ENCODE data around the gene GBE1.

The GBE1 gene

DNA sequence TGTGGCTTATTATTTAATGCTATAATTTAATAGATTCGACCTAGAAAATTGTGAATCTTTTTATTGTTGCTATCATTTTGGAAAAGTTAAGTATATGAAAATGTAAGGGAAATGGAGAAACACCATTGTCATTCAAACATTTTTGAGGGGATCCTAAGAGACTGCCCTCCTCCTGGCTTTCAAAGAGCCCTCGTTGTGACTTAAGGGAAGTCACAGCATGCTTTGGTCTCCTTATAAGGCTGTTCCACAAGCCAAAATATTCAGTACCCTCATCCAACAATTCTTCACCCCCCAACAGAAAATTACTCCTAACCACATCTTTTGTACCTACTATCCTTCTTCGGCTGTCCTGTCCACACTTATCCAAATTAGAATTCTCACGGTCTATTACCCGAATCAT, 140.2 kb downstream of the GBE1 start:
- no peak for DNase-seq (ENCODE audit: low read depth)

DNA sequence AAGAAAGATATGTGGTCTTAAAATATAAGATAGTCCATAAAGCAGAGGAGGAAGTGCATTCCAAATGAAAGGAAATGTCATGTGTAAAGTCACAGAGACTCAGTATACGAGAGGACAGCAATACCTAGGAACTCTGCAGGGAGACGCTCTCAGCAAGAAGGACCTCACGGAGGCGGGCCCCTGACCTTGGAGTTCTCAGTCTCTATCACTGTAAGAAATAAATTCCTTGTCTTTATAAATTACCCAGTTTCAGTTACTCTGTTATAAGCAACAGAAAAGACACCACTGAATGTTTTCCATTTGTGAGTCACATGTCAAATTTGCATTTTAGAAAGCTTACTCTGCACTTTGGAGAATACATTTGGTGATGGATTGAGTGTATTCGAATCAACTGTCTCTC, 140.6 kb downstream of the GBE1 start:
- DNase-seq (ENCODE audit: low read depth), result no peak

DNA sequence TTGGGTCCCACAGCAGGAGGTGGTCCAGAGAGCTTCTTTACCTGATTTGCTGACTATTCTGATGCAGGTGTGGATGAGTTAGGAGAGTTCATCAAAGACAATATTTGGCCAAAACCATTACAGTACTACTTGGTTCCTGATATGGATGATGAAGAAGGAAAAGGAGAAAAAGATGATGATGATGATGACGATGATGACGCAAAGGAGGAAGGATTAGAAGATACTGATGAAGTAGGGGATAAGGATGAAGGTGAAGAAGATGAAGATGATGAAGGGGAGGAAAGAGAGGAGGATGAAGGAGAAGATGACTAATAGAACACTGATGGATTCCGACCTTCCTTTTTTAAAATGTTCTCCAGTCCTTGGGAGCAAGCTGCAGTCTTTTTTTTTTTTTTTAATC, 148.7 kb downstream of the GBE1 start:
- no peak for DNase-seq (ENCODE audit: low read depth)

DNA sequence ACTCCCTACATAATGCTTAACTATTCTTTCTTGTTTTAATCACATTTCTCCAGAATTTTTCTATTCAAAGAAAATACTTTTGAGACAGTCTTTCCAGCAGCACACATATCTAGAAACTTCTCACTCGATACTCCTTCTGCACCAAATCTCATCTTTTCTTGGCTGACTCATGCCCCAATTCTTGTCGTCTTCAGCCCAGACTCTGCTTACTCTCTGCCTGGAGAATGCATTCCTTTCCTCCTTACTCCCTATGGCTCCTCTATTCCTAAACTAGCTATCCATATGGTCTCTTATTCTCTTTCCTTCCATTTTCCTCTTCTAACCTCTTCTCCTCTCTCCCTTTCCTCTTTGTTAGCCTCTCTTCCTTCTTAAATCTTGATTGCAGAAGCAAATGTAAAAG, 158.7 kb downstream of the GBE1 start:
- no peak for DNase-seq (ENCODE audit: low read depth)

DNA sequence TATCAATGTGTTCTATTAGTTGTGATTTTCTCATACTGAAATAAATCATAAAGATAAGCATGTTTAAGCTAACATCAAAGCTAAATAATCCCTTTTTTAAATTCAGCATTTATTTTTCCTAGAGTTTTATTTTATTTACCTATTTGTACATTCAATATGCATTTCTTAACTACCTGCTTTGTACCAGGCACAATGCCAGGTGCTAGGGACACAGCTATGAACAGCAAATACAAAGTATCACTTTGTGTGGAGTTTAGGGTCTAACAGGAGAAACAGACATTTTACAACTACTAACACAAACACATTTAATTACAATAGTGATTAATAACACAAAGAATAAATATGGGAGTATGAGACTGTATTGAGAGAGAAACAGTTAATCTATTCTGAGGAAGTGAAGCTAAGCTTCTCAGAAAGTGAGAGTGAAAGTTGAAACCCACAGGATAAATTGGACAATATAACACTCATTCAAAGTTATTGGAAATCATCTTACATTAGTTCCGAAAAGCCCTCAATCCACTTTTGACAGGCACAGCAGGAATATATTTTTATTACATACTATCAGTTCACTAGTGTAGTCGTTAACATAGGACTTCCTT, 159.6 kb downstream of the GBE1 start:
- no peak for DNase-seq (ENCODE audit: low read depth)

DNA sequence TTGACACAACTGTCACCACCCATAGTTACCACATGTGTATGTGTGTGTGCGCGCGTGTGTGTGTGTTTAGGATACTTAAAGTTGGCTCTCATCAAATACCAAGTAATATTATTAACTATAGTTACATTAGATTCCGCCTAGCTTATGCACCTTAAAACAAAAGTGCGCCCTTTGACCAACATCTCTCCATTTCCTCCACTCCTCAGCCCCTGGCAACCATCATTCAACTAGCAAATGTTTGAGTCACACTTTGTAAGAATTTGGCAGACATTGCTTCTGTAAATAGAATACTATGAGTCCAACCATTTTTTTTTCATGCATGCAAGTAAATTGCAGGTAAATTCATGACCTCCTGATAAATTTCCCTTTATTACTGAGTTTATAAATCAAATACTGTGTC, 169.3 kb downstream of the GBE1 start:
- DNase-seq (ENCODE audit: low read depth), result peak; percentile 27

DNA sequence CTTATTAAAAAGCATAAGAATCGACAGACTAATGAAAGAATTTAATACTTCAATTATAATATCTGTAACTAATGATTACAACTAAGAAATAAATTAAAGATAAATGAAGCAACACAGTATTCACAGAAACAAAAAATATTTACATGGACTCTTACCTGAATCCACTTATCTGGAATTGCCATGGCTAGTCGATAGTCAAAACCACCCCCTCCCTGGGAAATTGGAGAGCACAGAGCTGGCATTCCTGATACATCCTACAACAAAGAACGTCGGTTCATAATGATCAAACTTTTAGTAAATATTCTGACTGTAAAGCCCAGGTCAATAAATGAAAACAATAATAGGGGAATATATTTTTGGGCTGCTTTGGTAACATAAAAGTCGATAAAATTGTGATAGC, 175.5 kb downstream of the GBE1 start:
- DNase-seq (ENCODE audit: low read depth), result no peak

DNA sequence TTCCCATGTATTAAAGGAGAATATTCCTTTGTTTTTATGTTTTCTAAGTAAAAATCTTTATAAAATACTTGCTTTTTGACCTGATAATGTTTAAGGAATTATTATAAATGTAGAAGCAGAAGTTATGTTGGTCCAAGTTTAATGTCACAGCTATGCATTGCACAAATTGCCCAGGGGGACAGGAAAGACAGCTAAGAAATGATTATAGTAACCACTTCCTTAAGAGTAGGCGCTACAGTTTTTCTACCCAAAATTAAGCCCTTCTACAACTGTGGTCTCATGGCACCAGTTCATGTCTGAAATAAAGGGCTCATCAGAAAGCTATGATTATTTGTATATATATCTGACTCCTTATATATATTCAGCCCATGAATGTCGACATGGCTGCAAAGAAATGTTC, 176.4 kb downstream of the GBE1 start:
- DNase-seq (ENCODE audit: low read depth), result no peak

DNA sequence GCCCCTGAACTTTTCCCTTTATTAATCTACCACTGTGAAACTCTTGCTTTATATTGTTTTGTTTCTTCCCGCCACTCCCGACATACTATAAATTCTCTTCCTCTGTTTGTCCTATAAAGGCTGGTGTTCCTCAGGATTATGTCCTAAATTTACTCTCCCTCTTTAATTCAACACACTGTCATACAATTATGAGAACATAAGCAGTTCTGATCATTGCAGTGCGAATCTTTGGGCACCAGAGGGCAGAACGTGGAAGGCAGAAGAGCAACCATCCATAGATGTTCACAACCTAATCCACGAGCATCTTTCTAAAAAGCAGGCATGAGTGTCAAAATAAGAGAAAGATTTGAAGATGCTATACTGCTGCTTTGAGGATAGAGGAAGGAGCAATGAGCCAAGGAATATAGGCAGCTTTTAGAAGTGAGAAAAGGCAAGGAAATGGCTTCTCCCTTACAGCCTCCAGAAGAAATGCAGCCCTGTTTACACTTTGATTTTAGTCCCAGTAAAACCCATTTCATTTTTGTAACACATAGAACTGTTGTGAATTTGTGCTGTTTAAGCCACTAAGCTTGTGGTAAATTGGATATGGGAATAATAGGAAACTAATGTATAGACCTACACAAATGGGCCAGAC, 179.4 kb downstream of the GBE1 start:
- DNase-seq (ENCODE audit: low read depth), result peak; percentile 36

DNA sequence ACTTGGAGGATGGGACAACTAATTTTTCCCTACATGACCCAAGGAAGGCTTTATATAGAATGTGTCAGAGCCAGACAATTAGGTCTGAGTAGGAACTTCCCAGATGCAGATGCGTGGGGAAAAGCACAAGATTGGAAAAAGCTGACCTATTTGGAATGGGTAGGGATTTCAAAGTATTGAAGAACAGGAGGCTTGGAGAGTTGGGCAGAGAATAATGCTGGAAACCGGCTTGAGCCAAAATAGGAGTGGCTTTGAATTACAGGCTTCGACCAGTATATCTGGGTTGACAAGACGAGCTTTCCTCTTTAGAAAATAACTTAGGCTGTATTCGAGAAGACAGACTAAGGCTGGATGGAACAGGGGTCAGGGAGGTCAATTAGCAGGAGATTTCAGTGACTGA, 181.1 kb downstream of the GBE1 start:
- DNase-seq (ENCODE audit: low read depth), result no peak

DNA sequence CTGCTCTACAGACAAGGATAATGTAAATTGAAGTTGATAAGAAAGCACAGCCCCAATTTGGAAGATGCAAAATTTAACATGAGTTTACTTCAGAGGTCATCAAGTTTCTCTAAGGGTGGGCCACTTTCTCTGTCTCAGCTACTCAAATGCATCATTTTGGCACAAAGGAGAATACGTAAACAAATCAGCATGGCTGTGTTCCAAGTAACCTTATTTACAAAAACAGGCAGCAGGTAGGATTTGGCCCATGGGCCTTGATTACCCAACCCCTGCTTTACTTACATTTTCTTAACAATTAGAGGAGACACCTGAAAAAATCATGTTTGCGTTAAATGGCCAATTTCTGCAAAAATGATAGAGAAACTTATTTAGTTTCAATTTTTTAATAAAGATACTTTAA, 181.7 kb downstream of the GBE1 start:
- no peak for DNase-seq (ENCODE audit: low read depth)

DNA sequence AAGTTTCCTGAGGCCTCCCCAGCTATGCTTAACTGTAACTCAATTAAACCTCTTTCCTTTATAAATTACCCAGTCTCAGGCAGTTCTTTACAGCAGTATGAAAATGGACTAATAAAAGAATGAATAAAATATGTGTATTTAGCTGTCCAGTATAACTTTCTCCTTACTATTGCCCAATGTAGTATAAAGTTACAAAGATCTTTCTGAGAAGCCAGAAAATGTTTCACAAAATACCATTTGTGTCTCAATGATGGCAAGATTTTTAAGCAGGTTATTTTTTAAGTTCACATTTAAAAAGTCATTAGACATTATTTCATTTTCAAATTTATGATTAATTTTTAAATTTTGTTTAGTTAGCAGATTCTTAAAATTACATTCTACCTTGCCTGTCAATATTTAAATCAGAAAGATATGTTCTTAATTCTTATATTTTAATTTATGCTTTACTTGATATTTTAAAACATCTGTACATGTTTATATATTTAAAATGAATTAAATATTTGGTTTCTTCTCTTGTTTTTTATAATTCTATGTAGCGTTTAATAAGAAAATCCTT, 189.2 kb downstream of the GBE1 start:
- DNase-seq (ENCODE audit: low read depth), result no peak

DNA sequence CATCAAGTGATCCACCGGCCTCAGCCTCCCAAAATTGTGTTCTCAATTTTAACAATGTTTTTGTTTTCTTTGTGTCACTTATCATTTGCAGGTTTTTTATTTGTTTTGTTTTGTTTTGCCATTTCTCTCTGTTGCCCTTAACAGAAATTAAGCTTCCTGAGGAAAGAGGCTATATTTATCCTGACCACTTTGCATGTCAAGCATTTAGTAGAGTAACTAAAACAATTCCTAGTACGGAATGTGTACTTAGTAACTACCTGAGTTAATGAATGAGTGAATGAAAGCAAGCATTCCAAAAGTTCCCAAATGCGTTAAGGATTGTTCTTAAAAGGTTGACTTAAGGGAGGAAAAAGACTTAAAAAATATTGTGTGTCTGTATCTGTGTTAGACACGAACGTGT, 193.1 kb downstream of the GBE1 start:
- no peak for DNase-seq (ENCODE audit: low read depth)

DNA sequence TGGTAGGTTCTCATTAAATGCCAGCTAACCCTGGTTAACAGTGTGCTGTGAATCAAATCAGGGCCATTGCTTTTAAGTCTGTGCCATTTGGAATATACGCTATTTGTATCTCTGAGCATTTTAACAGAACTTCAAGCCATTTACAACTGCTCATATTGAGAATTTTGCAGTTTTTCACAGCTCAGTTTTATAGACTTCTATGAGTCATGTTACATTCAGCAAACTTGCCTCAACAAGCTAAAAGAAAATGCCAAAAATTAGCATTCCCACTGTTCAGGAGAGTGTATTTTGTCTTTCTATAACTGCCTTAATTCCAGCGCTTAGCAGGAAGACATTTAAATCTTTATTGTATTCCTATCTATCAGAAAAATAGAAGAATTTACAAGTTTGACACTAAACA, 196.4 kb downstream of the GBE1 start:
- DNase-seq (ENCODE audit: low read depth), result no peak

DNA sequence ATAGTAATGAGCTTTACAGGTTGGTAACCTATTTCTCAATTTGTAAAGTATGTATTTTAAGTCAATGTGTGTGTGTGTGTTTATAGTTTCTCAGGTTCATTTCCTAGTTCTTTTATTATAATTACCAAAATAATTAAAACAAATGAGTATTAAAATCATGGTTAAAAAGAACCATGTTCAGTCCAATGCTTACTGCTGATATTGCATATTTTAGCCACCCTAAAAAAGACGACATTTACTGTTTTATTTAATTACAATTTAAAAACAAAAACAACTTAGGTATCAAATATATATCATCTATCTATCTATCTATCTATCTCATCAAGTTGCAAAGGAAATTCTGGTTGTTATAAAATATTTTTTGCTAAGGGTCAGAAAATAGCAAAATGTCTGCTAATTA, 203.3 kb downstream of the GBE1 start:
- DNase-seq (ENCODE audit: low read depth), result no peak

DNA sequence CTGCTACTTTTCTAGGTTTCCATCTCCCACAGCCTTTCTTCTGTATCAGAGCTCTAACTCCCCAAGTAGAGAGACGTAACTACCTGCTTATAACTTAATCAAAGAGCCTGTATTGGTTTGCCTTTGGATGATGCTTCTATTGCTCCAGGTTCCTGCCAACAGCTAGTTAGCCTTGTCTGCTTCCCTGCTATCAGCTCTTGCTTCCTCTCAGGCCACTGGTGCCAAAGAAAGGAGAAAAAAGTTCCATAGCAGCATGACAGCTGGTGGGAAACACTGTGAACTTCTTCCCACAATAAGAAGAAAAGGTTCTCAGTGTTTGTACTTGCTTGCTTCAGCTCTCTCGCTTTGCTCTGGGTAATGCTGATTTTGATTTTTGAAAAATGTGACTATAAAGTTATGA, 206.6 kb downstream of the GBE1 start:
- DNase-seq (ENCODE audit: low read depth), result no peak

DNA sequence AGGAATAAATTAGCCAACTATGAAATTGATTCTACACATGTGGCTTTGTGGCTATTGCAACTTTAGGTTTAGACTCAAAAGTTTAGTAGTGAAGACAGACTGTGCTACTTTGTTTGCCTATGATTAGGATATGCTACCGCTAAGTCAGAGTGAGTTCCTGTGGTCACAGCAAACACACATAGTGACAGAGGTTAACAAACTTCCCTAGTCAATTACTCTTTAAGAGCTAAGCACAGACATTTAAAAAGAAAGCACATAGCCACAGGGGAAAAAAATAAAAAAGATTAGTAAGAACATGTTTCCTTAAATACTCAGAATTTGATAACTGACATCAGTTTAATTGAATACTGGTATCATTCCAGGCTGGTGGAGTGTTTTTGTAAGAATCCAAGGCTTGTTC, 207.1 kb downstream of the GBE1 start:
- no peak for DNase-seq (ENCODE audit: low read depth)

DNA sequence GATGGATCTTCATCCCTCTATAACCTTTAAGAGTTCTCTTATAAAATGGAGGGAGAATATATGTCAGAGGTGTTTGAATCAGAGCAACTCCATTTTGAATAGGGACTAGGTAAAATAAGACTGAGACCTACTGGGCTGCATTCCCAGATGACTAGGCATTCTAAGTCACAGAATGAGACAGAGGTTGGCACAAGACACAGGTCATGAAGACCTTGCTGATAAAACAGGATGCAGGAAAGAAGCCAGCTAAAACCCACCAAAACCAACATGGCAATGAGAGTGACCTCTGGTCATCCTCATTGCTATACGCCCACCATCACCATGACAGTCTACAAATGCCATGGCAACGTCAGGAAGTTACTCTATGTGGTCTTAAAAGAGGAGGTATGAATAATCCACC, 211.0 kb downstream of the GBE1 start:
- DNase-seq (ENCODE audit: low read depth), result no peak

DNA sequence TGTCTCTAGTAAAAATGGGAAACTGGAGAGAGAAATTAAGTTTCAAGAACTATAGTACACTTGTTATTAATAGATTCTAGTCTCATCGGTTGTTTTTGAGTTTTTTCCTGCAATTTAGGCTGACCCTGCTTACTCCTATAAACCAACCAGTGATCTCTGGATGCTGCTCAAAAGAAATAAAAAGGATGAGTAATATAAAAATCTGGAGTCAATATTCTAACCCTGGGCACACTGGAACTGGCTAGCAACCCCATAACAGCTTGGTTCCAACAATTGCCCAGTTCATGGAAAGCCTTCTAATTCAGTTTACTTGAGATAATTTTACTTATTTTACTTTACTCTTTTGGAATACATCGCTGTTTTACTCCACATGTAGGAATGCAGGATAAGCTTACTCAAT, 211.6 kb downstream of the GBE1 start:
- no peak for DNase-seq (ENCODE audit: low read depth)

DNA sequence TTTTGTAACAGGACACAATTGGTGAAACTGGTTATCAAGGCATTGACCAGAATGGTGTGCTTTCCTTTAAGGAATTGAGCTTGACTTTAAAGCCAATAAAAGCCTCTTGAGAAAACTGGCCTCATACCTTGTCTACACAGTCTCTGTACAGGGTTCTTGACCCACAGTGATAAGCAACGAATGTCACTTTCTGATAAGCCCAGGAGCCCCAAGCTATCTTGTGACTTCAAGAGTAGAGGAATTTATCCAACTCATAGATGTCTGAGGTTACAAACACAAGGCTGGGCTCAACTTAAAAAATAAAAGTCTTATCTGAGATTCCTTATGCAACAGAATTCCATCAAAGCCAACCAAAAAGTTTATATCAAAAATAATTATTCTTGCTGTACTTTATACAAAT, 212.1 kb downstream of the GBE1 start:
- no peak for DNase-seq (ENCODE audit: low read depth)

DNA sequence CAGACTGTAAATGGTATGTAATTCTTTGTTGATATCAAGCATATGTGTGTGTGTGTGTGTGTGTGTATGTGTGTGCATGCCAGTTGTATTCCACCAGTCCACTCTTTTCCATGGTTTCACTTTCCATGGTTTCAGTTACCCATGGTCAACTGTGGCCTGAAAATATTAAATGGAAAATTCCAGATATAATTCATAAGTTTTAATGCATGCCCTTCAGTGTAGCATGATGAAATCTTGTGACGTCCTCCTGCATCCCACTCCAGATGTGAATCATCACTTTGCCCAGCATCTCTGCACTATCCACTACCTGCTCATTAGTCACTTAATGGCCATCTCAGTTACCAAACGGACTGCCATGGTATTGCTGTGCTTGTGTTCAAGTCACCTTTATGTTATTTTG, 215.9 kb downstream of the GBE1 start:
- peak; percentile 42 for DNase-seq (ENCODE audit: low read depth)

DNA sequence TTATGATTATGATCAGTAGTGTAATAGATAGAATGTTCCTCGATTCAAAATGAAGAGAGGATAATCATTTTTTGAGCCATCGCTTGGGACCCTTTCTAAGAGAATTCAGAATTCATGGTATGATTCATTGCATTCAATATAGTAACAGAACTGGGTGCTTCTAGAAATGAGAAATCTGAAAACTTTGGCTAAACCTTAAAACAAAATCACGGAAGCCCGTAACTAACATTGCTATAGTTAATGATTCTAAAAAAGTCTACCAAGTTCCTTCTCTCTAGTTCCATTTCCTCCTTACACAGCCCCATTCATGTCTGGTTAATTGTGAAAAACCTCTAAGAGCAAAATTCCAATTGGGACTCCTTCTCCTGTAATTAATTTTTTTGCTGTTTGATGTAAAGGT, 217.1 kb downstream of the GBE1 start:
- no peak for DNase-seq (ENCODE audit: low read depth)

DNA sequence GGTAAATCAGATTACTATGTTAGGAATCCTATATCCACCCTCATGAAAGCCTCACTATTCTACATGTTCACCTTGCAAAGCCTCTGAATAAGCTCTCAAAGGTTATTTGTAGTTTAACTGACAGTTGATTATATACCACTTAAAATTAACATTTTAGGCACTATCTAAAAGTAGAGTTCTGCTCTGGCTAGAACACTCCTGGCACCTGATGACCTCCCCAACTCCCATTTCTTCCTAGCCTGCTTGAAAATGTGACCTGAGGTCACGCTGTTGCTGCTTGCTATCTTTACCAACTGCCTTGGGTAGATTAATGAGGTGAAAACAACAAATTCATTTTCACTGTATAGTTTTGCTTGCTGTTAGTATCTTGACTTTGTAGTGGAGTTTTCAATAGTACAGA, 220.7 kb downstream of the GBE1 start:
- no peak for DNase-seq (ENCODE audit: low read depth)

DNA sequence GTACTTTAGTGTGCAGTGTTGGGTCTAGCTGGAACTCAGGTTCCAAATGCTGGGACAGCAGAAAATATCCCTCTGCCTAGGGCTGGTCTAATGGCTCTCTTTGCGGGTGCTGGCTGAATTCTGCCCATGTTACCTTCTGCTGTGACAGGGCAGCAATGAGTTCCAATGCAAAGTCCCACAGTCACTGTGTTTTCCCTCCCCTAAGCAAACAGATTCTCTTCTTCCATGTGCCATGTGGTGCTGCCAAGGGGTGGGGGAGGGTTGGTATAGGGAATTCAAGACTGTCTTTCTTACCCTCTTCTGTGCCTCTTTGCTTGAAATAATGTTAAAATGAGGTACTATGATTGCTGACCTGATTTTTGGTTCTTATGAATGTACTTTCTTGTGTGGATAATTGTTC, 229.6 kb downstream of the GBE1 start:
- no peak for DNase-seq (ENCODE audit: low read depth)

Measured in fibroblast of the conjunctiva (primary cell).